ENCODE results near the gene CGB5. TPM values are rescaled to one million over a fixed set of nuclear protein-coding genes. Genes with fewer than 3 reads are reported as not detected.

CGB5 gene
- total and polyA plus RNA-seq, 8 donors: not detected

GRCh38 chr19:49092686-49093085 is 49.0 kb downstream of the CGB5 start:
- Histone ChIP-seq H3K27ac (no peak overlapping the region), H3K27me3 (no peaks in the 10 kb centered on the region), H3K4me3 (no peak overlapping the region), H3K4me1 (peaks cover 6 to 37% (median 28%) of the 10 kb centered on the region in 4 donors), H3K36me3 (peaks cover 86 to 100% (median 99%) of the 10 kb centered on the region in 4 donors), H3K9me3 (no peaks in the 10 kb centered on the region)
- intact Hi-C loops (cut with DNase I; ENCODE audit: low total_unique reads): loop anchor here (10.0 kb wide), 1 partner anchor 62 kb away; the partner anchor contains the start of genes HRC and TRPM4
- TF ChIP-seq POLR2AphosphoS5 (IDR thresholded peaks at IDR 0.05): no peak
- TF ChIP-seq EP300 (IDR thresholded peaks at IDR 0.05): no peak
- TF ChIP-seq POLR2A (IDR thresholded peaks at IDR 0.05): no peak
- no peak for TF ChIP-seq CTCF (IDR thresholded peaks at IDR 0.05)
- WGBS, 5 donors: 90 to 95% (median 92%) methylated on average over 6 of the region's 6 CpGs
- no peak for DNase-seq

Small RNA genes lying within 50 kb of the gene (small RNA-seq; reads per million reads assigned to genes)
- gene MIR6798: 0 to 0.23 (median 0.10) reads per million in 4 donors
- gene RN7SL708P: 0 reads per million in 4 donors

Other genes starting within 250 kb of the CGB5 start
- gene BCAT2, start 232.8 kb upstream of the CGB5 start, total RNA-seq: 100 to 1,000 TPM in 1 of 5 donors, 10 to 100 TPM in 4; 22.0 to 320 (median 23.9) TPM
- gene BCAT2, start 232.8 kb upstream of the CGB5 start, polyA plus RNA-seq: 10 to 100 TPM; 65.8 to 74.5 (median 68.5) TPM
- gene HSD17B14, start 207.4 kb upstream of the CGB5 start, total RNA-seq: 10 to 100 TPM in 2 of 5 donors, 1 to 10 TPM in 2, not detected in 1; 2.8 to 41.4 (median 17.3) TPM
- 1 to 10 TPM; 5.4 to 9.8 (median 9.4) TPM for gene HSD17B14, start 207.4 kb upstream of the CGB5 start, polyA plus RNA-seq
- 10 to 100 TPM in 2 of 5 donors, 1 to 10 TPM in 3; 1.7 to 35.6 (median 4.8) TPM for gene PLEKHA4, start 175.2 kb upstream of the CGB5 start, total RNA-seq
- 10 to 100 TPM; 30.1 to 85.0 (median 75.3) TPM for gene PLEKHA4, start 175.2 kb upstream of the CGB5 start, polyA plus RNA-seq
- 100 to 1,000 TPM in 1 of 5 donors, 10 to 100 TPM in 4; 14.6 to 107 (median 35.1) TPM for gene PPP1R15A, start 171.4 kb upstream of the CGB5 start, total RNA-seq
- 10 to 100 TPM; 34.6 to 59.8 (median 37.1) TPM for gene PPP1R15A, start 171.4 kb upstream of the CGB5 start, polyA plus RNA-seq
- 1 to 10 TPM in 2 of 5 donors, not detected in 3; 1.2 to 1.3 TPM for gene TULP2, start 145.1 kb upstream of the CGB5 start, total RNA-seq
- gene TULP2, start 145.1 kb upstream of the CGB5 start, polyA plus RNA-seq: not detected
- 100 to 1,000 TPM; 117 to 503 (median 135) TPM for gene NUCB1, start 143.5 kb upstream of the CGB5 start, total RNA-seq
- 100 to 1,000 TPM in 1 of 3 donors, 10 to 100 TPM in 2; 68.9 to 118 (median 91.5) TPM for gene NUCB1, start 143.5 kb upstream of the CGB5 start, polyA plus RNA-seq
- under 1 TPM in 1 of 5 donors, not detected in 4; 0.89 TPM for gene DHDH, start 110.1 kb upstream of the CGB5 start, total RNA-seq
- 1 to 10 TPM in 1 of 3 donors, under 1 TPM in 1, not detected in 1; 0.93 to 1.2 TPM for gene DHDH, start 110.1 kb upstream of the CGB5 start, polyA plus RNA-seq
- gene BAX, start 89.0 kb upstream of the CGB5 start, total RNA-seq: 100 to 1,000 TPM in 1 of 5 donors, 10 to 100 TPM in 4; 12.1 to 121 (median 20.2) TPM
- gene BAX, start 89.0 kb upstream of the CGB5 start, polyA plus RNA-seq: 10 to 100 TPM; 61.6 to 85.3 (median 77.6) TPM
- gene FTL, start 78.5 kb upstream of the CGB5 start, total RNA-seq: 1,000 to 10,000 TPM; 1,292 to 4,272 (median 3,457) TPM
- gene FTL, start 78.5 kb upstream of the CGB5 start, polyA plus RNA-seq: 1,000 to 10,000 TPM; 3,915 to 8,824 (median 7,571) TPM
- gene GYS1, start 50.5 kb upstream of the CGB5 start, total RNA-seq: 10 to 100 TPM; 13.0 to 63.6 (median 46.4) TPM
- 10 to 100 TPM; 13.0 to 25.5 (median 15.5) TPM for gene GYS1, start 50.5 kb upstream of the CGB5 start, polyA plus RNA-seq
- gene RUVBL2, start 50.0 kb upstream of the CGB5 start, total RNA-seq: 10 to 100 TPM in 4 of 5 donors, under 1 TPM in 1; 0.58 to 96.0 (median 59.1) TPM
- 10 to 100 TPM; 55.3 to 69.2 (median 63.3) TPM for gene RUVBL2, start 50.0 kb upstream of the CGB5 start, polyA plus RNA-seq
- 1 to 10 TPM in 1 of 5 donors, not detected in 4; 8.4 TPM for gene LHB, start 26.8 kb upstream of the CGB5 start, total RNA-seq
- gene LHB, start 26.8 kb upstream of the CGB5 start, polyA plus RNA-seq: 10 to 100 TPM in 2 of 3 donors, 1 to 10 TPM in 1; 3.8 to 45.8 (median 40.3) TPM
- not detected for gene CGB3, start 19.5 kb upstream of the CGB5 start, total RNA-seq
- not detected for gene CGB3, start 19.5 kb upstream of the CGB5 start, polyA plus RNA-seq
- gene CGB2, start 12.0 kb upstream of the CGB5 start, total RNA-seq: not detected
- gene CGB2, start 12.0 kb upstream of the CGB5 start, polyA plus RNA-seq: not detected
- not detected for gene CGB1, start 7.0 kb upstream of the CGB5 start, total RNA-seq
- gene CGB1, start 7.0 kb upstream of the CGB5 start, polyA plus RNA-seq: not detected
- gene CGB8, start 5.3 kb downstream of the CGB5 start, total RNA-seq: not detected
- gene CGB8, start 5.3 kb downstream of the CGB5 start, polyA plus RNA-seq: not detected
- gene CGB7, start 13.9 kb downstream of the CGB5 start, total RNA-seq: not detected
- 1 to 10 TPM in 1 of 3 donors, not detected in 2; 3.8 TPM for gene CGB7, start 13.9 kb downstream of the CGB5 start, polyA plus RNA-seq
- not detected for gene NTF4, start 21.0 kb downstream of the CGB5 start, total RNA-seq
- gene NTF4, start 21.0 kb downstream of the CGB5 start, polyA plus RNA-seq: 10 to 100 TPM in 1 of 3 donors, not detected in 2; 17.5 TPM
- not detected for gene KCNA7, start 28.9 kb downstream of the CGB5 start, total RNA-seq
- gene KCNA7, start 28.9 kb downstream of the CGB5 start, polyA plus RNA-seq: not detected
- 1,000 to 10,000 TPM in 1 of 5 donors, 100 to 1,000 TPM in 4; 163 to 3,365 (median 235) TPM for gene SNRNP70, start 41.6 kb downstream of the CGB5 start, total RNA-seq
- 100 to 1,000 TPM; 170 to 258 (median 192) TPM for gene SNRNP70, start 41.6 kb downstream of the CGB5 start, polyA plus RNA-seq
- gene LIN7B, start 70.5 kb downstream of the CGB5 start, total RNA-seq: 100 to 1,000 TPM in 1 of 5 donors, 10 to 100 TPM in 2, 1 to 10 TPM in 1, not detected in 1; 5.5 to 118 (median 30.5) TPM
- 10 to 100 TPM in 2 of 3 donors, 1 to 10 TPM in 1; 4.0 to 18.1 (median 11.5) TPM for gene LIN7B, start 70.5 kb downstream of the CGB5 start, polyA plus RNA-seq
- gene C19orf73, start 75.3 kb downstream of the CGB5 start, total RNA-seq: not detected
- gene C19orf73, start 75.3 kb downstream of the CGB5 start, polyA plus RNA-seq: 1 to 10 TPM; 3.4 to 4.2 (median 3.7) TPM
- gene PPFIA3, start 75.7 kb downstream of the CGB5 start, total RNA-seq: 10 to 100 TPM in 1 of 5 donors, 1 to 10 TPM in 3, under 1 TPM in 1; 0.45 to 12.7 (median 4.2) TPM
- gene PPFIA3, start 75.7 kb downstream of the CGB5 start, polyA plus RNA-seq: 10 to 100 TPM in 1 of 3 donors, 1 to 10 TPM in 2; 7.2 to 19.7 (median 9.7) TPM
- gene HRC, start 111.5 kb downstream of the CGB5 start, total RNA-seq: 1 to 10 TPM in 2 of 5 donors, not detected in 3; 1.7 to 8.1 TPM
- gene HRC, start 111.5 kb downstream of the CGB5 start, polyA plus RNA-seq: under 1 TPM; 0.44 to 0.83 (median 0.61) TPM
- 1,000 to 10,000 TPM in 1 of 5 donors, 100 to 1,000 TPM in 3, 10 to 100 TPM in 1; 29.0 to 1,449 (median 158) TPM for gene TRPM4, start 113.9 kb downstream of the CGB5 start, total RNA-seq
- 10 to 100 TPM; 11.8 to 34.3 (median 26.6) TPM for gene TRPM4, start 113.9 kb downstream of the CGB5 start, polyA plus RNA-seq

Data from stomach (tissue), 9 donors.